Loucy (cell line): ENCODE data around the gene TTK.

Experiments used
- H2AFZ ChIP-seq: fragments of 200-600 bp; sonication (generic); 2 replicates; pipeline ENCODE4 v1.6.0; 2016; ENCODE audit warnings: antibody characterized with exemption, mild to moderate bottlenecking, low read length, moderate library complexity
- H3F3A ChIP-seq: fragments of 200-600 bp; 2 replicates; pipeline ENCODE4 v1.6.0; 2016; ENCODE audit warnings: antibody characterized with exemption, low read depth, mild to moderate bottlenecking
- H3K27me3 ChIP-seq: fragments of 200-600 bp; sonication (generic); 2 replicates; pipeline ENCODE4 v1.6.1; 2014; ENCODE audit warnings: low read length, mild to moderate bottlenecking; ENCODE audit not compliant: insufficient read depth, poor library complexity, severe bottlenecking
- H3K36me3 ChIP-seq: fragments of 200-600 bp; sonication (generic); 2 replicates; pipeline ENCODE4 v1.6.1; 2016; ENCODE audit warnings: low read length; ENCODE audit not compliant: insufficient read depth
- H3K4me1 ChIP-seq: fragments of 200-600 bp; sonication (generic); 2 replicates; pipeline ENCODE4 v1.5.1; 2014; ENCODE audit warnings: low read length, mild to moderate bottlenecking; ENCODE audit not compliant: insufficient read depth, poor library complexity, severe bottlenecking
- H3K4me2 ChIP-seq: fragments of 200-600 bp; sonication (generic); 2 replicates; pipeline ENCODE4 v1.6.0; 2014; ENCODE audit warnings: antibody characterized with exemption, low read length, low read depth, mild to moderate bottlenecking; ENCODE audit not compliant: poor library complexity, severe bottlenecking
- H3K4me3 ChIP-seq: fragments of 200-600 bp; sonication (generic); 2 replicates; pipeline ENCODE4 v1.5.1; 2014; ENCODE audit warnings: low read length, mild to moderate bottlenecking, mixed read lengths; ENCODE audit not compliant: poor library complexity, severe bottlenecking
- H3K79me2 ChIP-seq: fragments of 200-600 bp; sonication (generic); 2 replicates; pipeline ENCODE4 v1.6.1; 2014; ENCODE audit warnings: low read length; ENCODE audit not compliant: insufficient read depth
- H3K9ac ChIP-seq: fragments of 200-600 bp; sonication (generic); 2 replicates; pipeline ENCODE4 v1.6.0; 2014; ENCODE audit warnings: mild to moderate bottlenecking, low read depth, low read length, moderate library complexity; ENCODE audit not compliant: poor library complexity, severe bottlenecking
- H3K9me2 ChIP-seq: fragments of 200-600 bp; sonication (generic); replicated peaks from 2 replicates; pipeline ENCODE4 v1.6.1; 2016; ENCODE audit warnings: low read depth, low read length, mixed read lengths
- H3K9me3 ChIP-seq: fragments of 200-600 bp; sonication (generic); 2 replicates; pipeline ENCODE4 v1.6.1; 2014; ENCODE audit warnings: mild to moderate bottlenecking, antibody characterized with exemption, low read length, low read depth; ENCODE audit not compliant: insufficient read depth
- H4K20me1 ChIP-seq: fragments of 200-600 bp; sonication (generic); 2 replicates; pipeline ENCODE4 v1.6.0; 2014; ENCODE audit warnings: antibody characterized with exemption, low read length, mild to moderate bottlenecking; ENCODE audit not compliant: insufficient read depth, poor library complexity, severe bottlenecking
- CTCF ChIP-seq: fragments of 200-600 bp; sonication (generic); conservative IDR thresholded peaks from 2 replicates; pipeline ENCODE4 v1.5.1; 2014; ENCODE audit warnings: mild to moderate bottlenecking, antibody characterized with exemption, low read length
- EZH2phosphoT487 ChIP-seq: fragments of 200-600 bp; IDR thresholded peaks from 2 replicates; pipeline ENCODE4 v1.6.1; 2018; ENCODE audit warnings: antibody characterized with exemption, mild to moderate bottlenecking, moderate library complexity, borderline replicate concordance

The TTK gene

GRCh38 chr6:80015839-80016435 is 11.5 kb downstream of the TTK start:
- no peak for TF ChIP-seq EZH2phosphoT487
- no peak for TF ChIP-seq CTCF
- Histone ChIP-seq H3K36me3 (peaks cover 56% of the 10 kb centered on the region; the same call in 1 of the 2 replicates), H3K4me3 (no peak overlapping the region), H4K20me1 (no peaks in the 10 kb centered on the region), H3K9me2 (no peaks in the 10 kb centered on the region), H3K9ac (no peak overlapping the region), H3K4me1 (peaks cover 7% of the 10 kb centered on the region), H3K4me2 (no peak overlapping the region), H3F3A (no peaks in the 10 kb centered on the region), H3K27me3 (no peaks in the 10 kb centered on the region), H3K79me2 (peaks cover 26% of the 10 kb centered on the region; the same call in 1 of the 2 replicates), H2AFZ (no peak overlapping the region), H3K9me3 (no peaks in the 10 kb centered on the region)

- H4K20me1 ChIP-seq = no peaks in the 10 kb centered on the region
- no peaks in the 10 kb centered on the region for H3F3A ChIP-seq
- H3K27me3 ChIP-seq = no peaks in the 10 kb centered on the region
- no peak for TF ChIP-seq EZH2phosphoT487
- no peak overlapping the region for H3K4me3 ChIP-seq
- peaks cover 50% of the 10 kb centered on the region for H3K36me3 ChIP-seq
- H3K9ac ChIP-seq = no peak overlapping the region
- H3K9me3 ChIP-seq = no peaks in the 10 kb centered on the region
- no peaks in the 10 kb centered on the region for H3K9me2 ChIP-seq
- H3K79me2 ChIP-seq = peaks cover 3% of the 10 kb centered on the region; the same call in 1 of the 2 replicates
- peaks cover 7% of the 10 kb centered on the region for H3K4me1 ChIP-seq
- H3K4me2 ChIP-seq = no peak overlapping the region
- H2AFZ ChIP-seq = no peak overlapping the region
Measured at GRCh38 chr6:80020381-80021120, 16.1 kb downstream of the TTK start.

DNA sequence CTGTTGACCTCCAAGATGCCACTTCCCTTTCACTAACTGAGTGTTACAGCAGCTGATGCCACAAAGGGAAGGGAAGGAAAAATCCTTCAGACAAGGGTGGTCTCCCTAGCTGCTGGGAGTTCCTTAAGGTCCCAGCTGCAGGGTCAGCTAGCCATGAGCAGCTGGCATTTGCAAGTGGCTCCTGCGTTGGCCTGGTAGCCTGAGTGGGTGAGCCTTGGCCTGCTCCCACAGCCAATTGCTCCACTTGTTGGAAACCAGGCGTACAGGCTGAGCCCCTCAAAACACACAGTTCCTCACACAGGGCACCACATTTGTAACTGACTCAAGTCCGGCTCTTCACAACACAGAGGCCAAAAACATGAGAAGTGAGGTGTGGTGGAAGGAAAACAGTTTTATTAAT is 16.7 kb downstream of the TTK start:
- H3K27me3 ChIP-seq = no peaks in the 10 kb centered on the region
- no peaks in the 10 kb centered on the region for H3F3A ChIP-seq
- peaks cover 2% of the 10 kb centered on the region for H3K4me1 ChIP-seq
- no peaks in the 10 kb centered on the region for H3K9me3 ChIP-seq
- TF ChIP-seq CTCF = no peak
- TF ChIP-seq EZH2phosphoT487 = no peak
- H3K79me2 ChIP-seq = peaks cover 3% of the 10 kb centered on the region; the same call in 1 of the 2 replicates
- no peak overlapping the region for H2AFZ ChIP-seq
- H3K36me3 ChIP-seq = peaks cover 52% of the 10 kb centered on the region
- no peaks in the 10 kb centered on the region for H3K9me2 ChIP-seq
- no peaks in the 10 kb centered on the region for H4K20me1 ChIP-seq
- H3K4me2 ChIP-seq = no peak overlapping the region
- H3K9ac ChIP-seq = no peak overlapping the region
- no peak overlapping the region for H3K4me3 ChIP-seq
